Right forelimb (tissue), 1 donor: ENCODE data around the gene IFNGR2.
A peak's percentile ranks its signal among the peaks of the same experiment; 100 is the strongest.
"Not testable (repeated sequence)": the region's sequence is repeated elsewhere in the genome, so short reads cannot be mapped to it uniquely, and the experiment has no call there.

Experiments used
- DNase-seq: peaks from one replicate; pipeline ENCODE4 v3.0.0-alpha.2; 2018

The IFNGR2 gene

GRCh38 chr21:33403786-33404585, 773 bp downstream of the IFNGR2 start:
- DNase-seq = peak; percentile 86

GRCh38 chr21:33406493-33406892, 3.3 kb downstream of the IFNGR2 start:
- DNase-seq = no peak

- no peak for DNase-seq
Measured at GRCh38 chr21:33411949-33412430, 8.8 kb downstream of the IFNGR2 start.

- DNase-seq = not testable (repeated sequence)
Measured at GRCh38 chr21:33412439-33412831, 9.2 kb downstream of the IFNGR2 start.

GRCh38 chr21:33412832-33413519, 9.8 kb downstream of the IFNGR2 start:
- DNase-seq = no peak

- no peak for DNase-seq
Measured at GRCh38 chr21:33414068-33414467, 10.9 kb downstream of the IFNGR2 start.

GRCh38 chr21:33414926-33415325, 11.7 kb downstream of the IFNGR2 start:
- DNase-seq = no peak

GRCh38 chr21:33418691-33419090, 15.5 kb downstream of the IFNGR2 start:
- peak; percentile 64 for DNase-seq

- DNase-seq = no peak
Measured at GRCh38 chr21:33419538-33420123, 16.4 kb downstream of the IFNGR2 start.

- no peak for DNase-seq
Measured at GRCh38 chr21:33421713-33422393, 18.6 kb downstream of the IFNGR2 start.

GRCh38 chr21:33424214-33424613, 21.0 kb downstream of the IFNGR2 start:
- no peak for DNase-seq

GRCh38 chr21:33425825-33426224, 22.6 kb downstream of the IFNGR2 start:
- no peak for DNase-seq

- DNase-seq = no peak
Measured at GRCh38 chr21:33427051-33427450, 23.8 kb downstream of the IFNGR2 start.

- DNase-seq = no peak
Measured at GRCh38 chr21:33428669-33429068, 25.5 kb downstream of the IFNGR2 start.

- DNase-seq = no peak
Measured at GRCh38 chr21:33430858-33431257, 27.6 kb downstream of the IFNGR2 start.

- DNase-seq = no peak
Measured at GRCh38 chr21:33432496-33432895, 29.3 kb downstream of the IFNGR2 start.

- DNase-seq = no peak
Measured at GRCh38 chr21:33433001-33433400, 29.8 kb downstream of the IFNGR2 start.

GRCh38 chr21:33433425-33434114, 30.4 kb downstream of the IFNGR2 start:
- DNase-seq = no peak

GRCh38 chr21:33434770-33435360, 31.7 kb downstream of the IFNGR2 start:
- no peak for DNase-seq

GRCh38 chr21:33437140-33437539, 33.9 kb downstream of the IFNGR2 start:
- DNase-seq = no peak

GRCh38 chr21:33441489-33442477, 38.6 kb downstream of the IFNGR2 start:
- DNase-seq = peak; percentile 45
